ENCODE data around the gene PGAP6. TPM values are rescaled to one million over a fixed set of nuclear protein-coding genes. Genes with fewer than 3 reads are reported as not detected.

Gene PGAP6
- total RNA-seq, 2 donors from 2014 or later, result 104 to 115 TPM

DNA sequence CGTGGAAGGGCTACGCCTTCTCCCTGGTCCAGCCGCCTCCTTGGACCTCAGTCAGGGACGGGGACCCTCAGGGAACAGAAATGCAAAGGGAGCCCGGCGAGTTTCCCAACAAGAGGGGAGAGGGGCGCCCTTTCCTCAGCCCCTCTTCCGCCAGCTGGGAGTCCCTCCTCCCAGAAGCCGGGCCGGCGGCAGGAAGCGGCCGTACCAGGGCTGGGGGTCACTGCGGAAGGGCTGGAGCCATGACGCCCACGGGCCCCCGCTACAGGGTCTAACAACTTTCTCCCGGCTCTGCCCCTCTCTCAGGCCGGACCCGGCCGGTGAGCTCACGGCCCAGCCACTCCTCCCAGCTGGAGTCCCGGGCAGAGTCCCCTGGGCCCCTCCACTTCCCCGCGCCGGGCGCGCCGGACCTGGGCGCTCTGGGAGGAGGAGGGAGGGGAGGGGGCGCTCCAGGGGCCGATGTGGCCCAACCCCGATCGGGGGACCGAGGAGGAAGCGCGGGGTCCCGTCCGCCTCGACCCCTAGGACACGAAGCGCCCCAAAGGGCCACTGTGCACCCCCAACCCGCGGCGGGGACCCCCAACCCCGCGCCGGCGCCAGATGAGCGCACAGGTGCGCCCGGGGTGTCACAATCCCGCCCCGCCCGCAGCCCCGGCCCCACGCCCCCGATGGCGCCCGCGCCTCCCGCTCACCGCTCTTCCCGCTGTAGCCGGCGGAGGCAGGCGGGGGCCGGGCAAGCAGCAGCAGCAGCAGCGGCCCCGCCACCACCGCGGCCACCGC, 578 bp downstream of the PGAP6 start:
- WGBS, 2 experiments (ENCODE audit: insufficient coverage in 1 of 2, insufficient read length in 1 of 2), result 0 to 20% methylated on average over 1 to 73 of the region's 73 CpGs
- Mint-ChIP-seq H3K27ac (no peak overlapping the region), H3K27me3 (ENCODE audit: insufficient read depth) (no peaks in the 10 kb centered on the region), H3K9me3 (no peaks in the 10 kb centered on the region), H3K4me3 (peak overlapping the region; percentile 77), H3K4me1 (peaks cover 25% of the 10 kb centered on the region), H3K36me3 (ENCODE audit: low read depth) (peaks cover 1% of the 10 kb centered on the region)
- peak overlapping the region; percentile 63 for H3K9ac ChIP-seq (ENCODE audit: extremely low read depth, low read length, poor library complexity, severe bottlenecking)
- no peak for DNase-seq
- peak overlapping the region; percentile 84 for H3K4me3 ChIP-seq (ENCODE audit: low read length)
- no peaks in the 10 kb centered on the region for H3K27me3 ChIP-seq (ENCODE audit: control insufficient read depth, insufficient read depth, low read length, poor library complexity, severe bottlenecking)
- peaks cover 4% of the 10 kb centered on the region for H3K36me3 ChIP-seq (ENCODE audit: control insufficient read depth, insufficient read depth, low read length)
- TF ChIP-seq, protein P1, sequence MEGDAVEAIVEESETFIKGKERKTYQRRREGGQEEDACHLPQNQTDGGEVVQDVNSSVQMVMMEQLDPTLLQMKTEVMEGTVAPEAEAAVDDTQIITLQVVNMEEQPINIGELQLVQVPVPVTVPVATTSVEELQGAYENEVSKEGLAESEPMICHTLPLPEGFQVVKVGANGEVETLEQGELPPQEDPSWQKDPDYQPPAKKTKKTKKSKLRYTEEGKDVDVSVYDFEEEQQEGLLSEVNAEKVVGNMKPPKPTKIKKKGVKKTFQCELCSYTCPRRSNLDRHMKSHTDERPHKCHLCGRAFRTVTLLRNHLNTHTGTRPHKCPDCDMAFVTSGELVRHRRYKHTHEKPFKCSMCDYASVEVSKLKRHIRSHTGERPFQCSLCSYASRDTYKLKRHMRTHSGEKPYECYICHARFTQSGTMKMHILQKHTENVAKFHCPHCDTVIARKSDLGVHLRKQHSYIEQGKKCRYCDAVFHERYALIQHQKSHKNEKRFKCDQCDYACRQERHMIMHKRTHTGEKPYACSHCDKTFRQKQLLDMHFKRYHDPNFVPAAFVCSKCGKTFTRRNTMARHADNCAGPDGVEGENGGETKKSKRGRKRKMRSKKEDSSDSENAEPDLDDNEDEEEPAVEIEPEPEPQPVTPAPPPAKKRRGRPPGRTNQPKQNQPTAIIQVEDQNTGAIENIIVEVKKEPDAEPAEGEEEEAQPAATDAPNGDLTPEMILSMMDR (conservative IDR thresholded peaks at IDR 0.05), result no peak
- H3K27ac ChIP-seq (ENCODE audit: low read depth, low read length), result no peak overlapping the region
- peaks cover 24% of the 10 kb centered on the region for H3K4me1 ChIP-seq (ENCODE audit: control insufficient read depth, insufficient read depth, low read length)
- H3K9me3 ChIP-seq (ENCODE audit: control insufficient read depth, low read length), result no peaks in the 10 kb centered on the region

DNA sequence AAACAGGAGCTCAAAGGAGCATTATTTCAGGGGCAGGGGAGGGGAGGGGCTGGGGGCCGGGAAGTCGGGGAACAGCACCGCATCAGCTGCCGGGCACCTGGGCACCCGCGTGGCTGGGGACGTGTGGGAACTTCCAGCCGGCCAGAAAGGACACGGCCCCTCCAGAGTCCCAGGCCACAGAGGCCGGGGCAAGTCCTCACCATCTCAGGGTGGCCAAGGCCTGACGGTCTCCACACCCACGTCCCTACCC, 1.1 kb downstream of the PGAP6 start:
- peak overlapping the region; percentile 63 for H3K9ac ChIP-seq (ENCODE audit: extremely low read depth, low read length, poor library complexity, severe bottlenecking)
- Mint-ChIP-seq H3K36me3 (ENCODE audit: low read depth) (peaks cover 5% of the 10 kb centered on the region), H3K27ac (no peak overlapping the region), H3K9me3 (no peaks in the 10 kb centered on the region), H3K4me1 (peaks cover 23% of the 10 kb centered on the region), H3K27me3 (ENCODE audit: insufficient read depth) (no peaks in the 10 kb centered on the region), H3K4me3 (peak overlapping the region; percentile 77)
- 4 to 9% methylated on average over 8 to 12 of the region's 12 CpGs for WGBS, 2 experiments (ENCODE audit: insufficient coverage in 1 of 2, insufficient read length in 1 of 2)
- peaks cover 8% of the 10 kb centered on the region for H3K36me3 ChIP-seq (ENCODE audit: control insufficient read depth, insufficient read depth, low read length)
- no peak for DNase-seq
- peak overlapping the region; percentile 84 for H3K4me3 ChIP-seq (ENCODE audit: low read length)
- no peak overlapping the region for H3K27ac ChIP-seq (ENCODE audit: low read depth, low read length)
- peaks cover 24% of the 10 kb centered on the region for H3K4me1 ChIP-seq (ENCODE audit: control insufficient read depth, insufficient read depth, low read length)
- TF ChIP-seq, protein P1 (conservative IDR thresholded peaks at IDR 0.05), result no peak
- no peaks in the 10 kb centered on the region for H3K9me3 ChIP-seq (ENCODE audit: control insufficient read depth, low read length)
- H3K27me3 ChIP-seq (ENCODE audit: control insufficient read depth, insufficient read depth, low read length, poor library complexity, severe bottlenecking), result no peaks in the 10 kb centered on the region

DNA sequence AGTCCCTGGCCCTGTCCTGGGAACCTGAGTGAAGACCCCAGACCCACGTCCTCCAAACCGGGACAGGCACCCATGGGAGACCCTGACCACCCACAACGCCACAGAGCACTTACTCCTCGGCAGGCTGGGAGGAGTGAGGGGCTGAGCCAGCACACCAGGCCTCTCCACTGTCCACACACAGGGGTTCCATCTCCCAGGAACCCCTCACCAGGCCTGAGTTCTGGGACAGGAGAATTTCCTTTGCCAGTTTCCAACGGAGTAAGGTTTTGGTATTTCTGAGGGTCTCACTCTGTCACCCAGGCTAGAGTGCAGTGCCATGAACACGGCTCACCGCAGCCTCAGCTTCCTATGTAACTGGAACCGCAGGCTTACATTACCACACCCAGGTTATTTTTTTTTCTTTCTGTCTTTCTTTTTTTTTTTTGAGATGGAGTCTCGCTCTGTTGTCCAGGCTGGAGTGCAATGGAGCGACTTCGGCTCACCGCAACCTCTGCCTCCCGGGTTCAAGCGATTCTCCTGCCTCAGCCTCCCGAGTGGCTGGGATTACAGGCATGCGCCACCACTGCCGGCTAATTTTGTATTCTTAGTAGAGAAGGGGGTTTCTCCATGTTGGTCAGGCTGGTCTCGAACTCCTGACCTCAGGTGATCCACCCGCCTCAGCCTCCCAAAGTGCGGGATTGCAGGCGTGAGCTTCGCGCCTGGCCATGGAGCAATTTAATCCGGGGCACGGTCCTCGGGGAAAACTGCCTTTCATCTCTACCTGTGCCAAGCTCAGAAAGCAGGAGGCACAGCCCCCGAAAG, 1.6 kb downstream of the PGAP6 start:
- Histone ChIP-seq H3K4me3 (ENCODE audit: low read length) (peak overlapping the region; percentile 84), H3K9me3 (ENCODE audit: control insufficient read depth, low read length) (no peaks in the 10 kb centered on the region), H3K4me1 (ENCODE audit: control insufficient read depth, insufficient read depth, low read length) (peaks cover 24% of the 10 kb centered on the region), H3K27me3 (ENCODE audit: control insufficient read depth, insufficient read depth, low read length, poor library complexity, severe bottlenecking) (no peaks in the 10 kb centered on the region), H3K36me3 (ENCODE audit: control insufficient read depth, insufficient read depth, low read length) (peaks cover 11% of the 10 kb centered on the region), H3K27ac (ENCODE audit: low read depth, low read length) (no peak overlapping the region), H3K9ac (ENCODE audit: extremely low read depth, low read length, poor library complexity, severe bottlenecking) (no peak overlapping the region)
- WGBS, 2 experiments (ENCODE audit: insufficient coverage in 1 of 2, insufficient read length in 1 of 2), result 84 to 86% methylated on average over 22 to 27 of the region's 27 CpGs
- TF ChIP-seq, protein P1 (conservative IDR thresholded peaks at IDR 0.05), result no peak
- H3K36me3 Mint-ChIP-seq (ENCODE audit: low read depth), result peaks cover 5% of the 10 kb centered on the region
- peaks cover 23% of the 10 kb centered on the region for H3K4me1 Mint-ChIP-seq
- H3K9me3 Mint-ChIP-seq, result no peaks in the 10 kb centered on the region
- H3K27ac Mint-ChIP-seq, result no peak overlapping the region
- no peak for DNase-seq
- no peaks in the 10 kb centered on the region for H3K27me3 Mint-ChIP-seq (ENCODE audit: insufficient read depth)
- H3K4me3 Mint-ChIP-seq, result peak overlapping the region; percentile 77

Measured in endodermal cell (in vitro differentiated cells).